Measurements from ENCODE around the gene PUM1.
"Not testable (repeated sequence)": the region's sequence is repeated elsewhere in the genome, so short reads cannot be mapped to it uniquely, and the experiment has no call there.

DNA sequence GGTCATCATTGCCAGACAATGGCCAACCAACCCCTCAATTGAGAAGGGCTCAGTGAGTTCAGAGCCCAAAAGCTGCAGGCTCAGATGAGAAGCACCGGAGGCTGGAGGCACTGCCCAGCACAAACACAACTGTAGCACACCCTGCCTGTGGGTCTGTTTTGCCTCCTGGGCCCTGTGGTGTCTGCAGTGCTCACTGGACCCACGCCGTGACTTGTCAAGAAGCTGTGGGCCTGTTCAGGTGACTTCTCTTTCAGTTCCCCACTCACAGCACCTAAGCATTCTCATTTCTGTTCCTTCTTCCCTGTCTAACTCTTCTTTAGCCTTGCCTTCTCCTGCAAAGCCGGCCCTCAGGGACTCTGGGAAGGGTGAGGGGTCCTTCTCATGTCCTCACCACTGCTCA, 129.8 kb downstream of the PUM1 start:
- TF ChIP-seq, protein P1, sequence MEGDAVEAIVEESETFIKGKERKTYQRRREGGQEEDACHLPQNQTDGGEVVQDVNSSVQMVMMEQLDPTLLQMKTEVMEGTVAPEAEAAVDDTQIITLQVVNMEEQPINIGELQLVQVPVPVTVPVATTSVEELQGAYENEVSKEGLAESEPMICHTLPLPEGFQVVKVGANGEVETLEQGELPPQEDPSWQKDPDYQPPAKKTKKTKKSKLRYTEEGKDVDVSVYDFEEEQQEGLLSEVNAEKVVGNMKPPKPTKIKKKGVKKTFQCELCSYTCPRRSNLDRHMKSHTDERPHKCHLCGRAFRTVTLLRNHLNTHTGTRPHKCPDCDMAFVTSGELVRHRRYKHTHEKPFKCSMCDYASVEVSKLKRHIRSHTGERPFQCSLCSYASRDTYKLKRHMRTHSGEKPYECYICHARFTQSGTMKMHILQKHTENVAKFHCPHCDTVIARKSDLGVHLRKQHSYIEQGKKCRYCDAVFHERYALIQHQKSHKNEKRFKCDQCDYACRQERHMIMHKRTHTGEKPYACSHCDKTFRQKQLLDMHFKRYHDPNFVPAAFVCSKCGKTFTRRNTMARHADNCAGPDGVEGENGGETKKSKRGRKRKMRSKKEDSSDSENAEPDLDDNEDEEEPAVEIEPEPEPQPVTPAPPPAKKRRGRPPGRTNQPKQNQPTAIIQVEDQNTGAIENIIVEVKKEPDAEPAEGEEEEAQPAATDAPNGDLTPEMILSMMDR (conservative IDR thresholded peaks at IDR 0.05) = not testable (repeated sequence)
- TF ChIP-seq ZFX (IDR thresholded peaks at IDR 0.05) = not testable (repeated sequence)
